Measurements from ENCODE around the gene TMEM184A.

- TF ChIP-seq EZH2 (IDR thresholded peaks at IDR 0.05; ENCODE audit: insufficient read depth, poor library complexity, severe bottlenecking) (no peak), EZH2phosphoT487 (IDR thresholded peaks at IDR 0.05; ENCODE audit: insufficient read depth, low read depth) (no peak)
Measured at GRCh38 chr7:1562597-1563051, 6.6 kb upstream of the TMEM184A start.

All from GM23248 (cell line).